Measurements from ENCODE around the gene HLA-E.
A peak's percentile ranks its signal among the peaks of the same experiment; 100 is the strongest.
"Not testable (repeated sequence)": the region's sequence is repeated elsewhere in the genome, so short reads cannot be mapped to it uniquely, and the experiment has no call there.

The HLA-E gene

DNA sequence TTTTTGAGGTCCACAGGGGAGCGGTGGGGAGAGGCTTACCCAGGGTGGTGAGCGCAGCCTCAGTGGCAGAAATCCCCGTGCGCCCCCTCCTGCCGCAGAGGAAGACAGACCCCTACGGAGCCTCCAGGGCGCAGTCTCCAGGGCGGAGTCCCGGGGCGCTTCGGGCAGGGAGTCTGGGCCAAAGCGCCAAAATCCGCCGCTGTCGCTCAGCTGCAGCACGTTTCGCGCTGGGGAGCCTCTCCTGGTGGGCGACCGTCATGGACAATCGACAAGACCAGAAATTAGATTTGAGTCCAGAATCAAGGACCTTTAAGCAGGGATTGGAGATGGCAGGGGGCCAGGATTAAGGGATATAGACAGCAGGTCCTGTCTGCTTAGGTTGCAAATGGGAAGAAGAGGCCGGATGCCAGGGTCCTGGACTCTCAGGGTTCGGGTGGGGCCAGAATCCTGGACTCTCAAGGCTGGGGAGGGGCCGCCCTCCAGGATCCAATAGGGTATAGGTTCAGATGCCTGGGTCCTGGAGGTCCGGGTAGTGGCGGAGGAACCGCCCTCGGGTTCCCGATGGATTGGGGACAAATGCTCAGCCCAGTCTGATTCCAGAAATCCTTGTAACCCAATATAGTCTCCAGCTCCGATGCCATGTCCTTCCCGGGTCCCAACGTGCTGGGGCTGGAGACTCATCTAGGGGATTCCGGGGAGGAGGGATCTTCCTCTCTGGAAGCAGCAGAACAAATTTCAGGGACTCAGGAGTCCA, 7.9 kb upstream of the HLA-E start:
- DNase-seq (ENCODE audit: low read depth) = no peak

DNA sequence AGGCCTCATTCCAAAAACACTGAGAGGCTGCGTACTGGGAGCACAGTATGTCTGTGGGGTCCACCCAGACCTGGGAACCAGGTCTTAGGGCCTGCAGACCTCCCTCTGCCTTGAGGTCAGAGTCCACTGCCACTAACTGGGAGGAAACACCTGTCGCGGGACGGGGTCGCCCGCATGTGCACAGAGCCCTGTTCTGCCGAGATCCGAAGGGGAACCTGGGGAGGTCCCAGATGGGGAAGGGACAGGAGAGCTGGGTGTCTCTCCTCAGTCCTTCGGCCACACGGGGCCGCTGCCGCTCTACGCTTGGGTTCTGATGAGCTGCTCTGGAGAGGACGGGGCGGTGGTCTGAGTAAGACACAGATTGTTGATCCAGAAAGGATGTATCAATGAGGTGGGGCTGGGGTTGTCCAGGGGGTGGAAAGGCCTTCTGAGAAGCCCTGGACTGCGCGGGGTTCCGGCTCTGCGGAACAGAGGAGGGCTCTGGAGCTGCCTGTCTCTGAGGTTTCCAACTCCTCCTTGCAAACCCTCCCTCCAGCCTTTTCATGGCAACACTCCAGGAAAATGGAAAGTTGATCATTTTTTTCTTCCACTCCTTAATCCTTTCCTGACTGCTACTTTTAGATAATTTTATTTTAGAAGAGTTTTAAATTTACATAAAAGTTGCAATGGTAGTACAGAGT, 7.2 kb upstream of the HLA-E start:
- DNase-seq (ENCODE audit: low read depth) = peak; percentile 73

DNA sequence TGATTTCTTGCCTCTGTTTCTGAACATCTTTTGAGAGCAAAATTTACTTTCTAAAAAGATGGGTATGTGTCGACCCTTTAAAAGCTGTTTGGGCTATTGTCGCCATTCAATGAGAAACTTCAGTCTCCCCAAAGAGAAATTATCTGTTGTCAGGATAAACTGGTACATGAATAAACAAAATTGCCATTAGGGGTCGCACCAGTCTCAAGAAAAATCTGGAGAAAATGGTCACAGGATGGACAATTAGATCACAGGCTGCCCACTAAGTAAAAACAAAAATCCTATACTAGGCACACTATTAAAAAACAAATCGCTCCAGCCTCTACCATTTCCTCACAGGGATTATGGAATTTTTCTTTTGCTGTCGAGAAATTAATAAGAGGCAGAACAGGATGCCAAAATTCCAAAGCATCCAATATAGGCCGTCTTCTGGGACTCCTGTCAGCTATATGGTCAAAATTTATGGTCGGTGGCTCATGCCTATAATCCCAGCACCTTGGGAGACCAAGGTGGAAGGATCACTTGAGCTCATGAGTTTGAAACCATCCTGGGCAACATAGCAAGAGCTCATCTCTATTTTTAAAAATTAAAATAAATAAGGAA, 5.5 kb upstream of the HLA-E start:
- DNase-seq (ENCODE audit: low read depth) = no peak

- no peak for DNase-seq (ENCODE audit: low read depth)
These were observed 4.1 kb upstream of the HLA-E start for GRCh38 chr6:30485236-30485635.

GRCh38 chr6:30487926-30488325, 1.4 kb upstream of the HLA-E start:
- no peak for DNase-seq (ENCODE audit: low read depth)

GRCh38 chr6:30488697-30489080, 620 bp upstream of the HLA-E start:
- DNase-seq (ENCODE audit: low read depth) = not testable (repeated sequence)

DNA sequence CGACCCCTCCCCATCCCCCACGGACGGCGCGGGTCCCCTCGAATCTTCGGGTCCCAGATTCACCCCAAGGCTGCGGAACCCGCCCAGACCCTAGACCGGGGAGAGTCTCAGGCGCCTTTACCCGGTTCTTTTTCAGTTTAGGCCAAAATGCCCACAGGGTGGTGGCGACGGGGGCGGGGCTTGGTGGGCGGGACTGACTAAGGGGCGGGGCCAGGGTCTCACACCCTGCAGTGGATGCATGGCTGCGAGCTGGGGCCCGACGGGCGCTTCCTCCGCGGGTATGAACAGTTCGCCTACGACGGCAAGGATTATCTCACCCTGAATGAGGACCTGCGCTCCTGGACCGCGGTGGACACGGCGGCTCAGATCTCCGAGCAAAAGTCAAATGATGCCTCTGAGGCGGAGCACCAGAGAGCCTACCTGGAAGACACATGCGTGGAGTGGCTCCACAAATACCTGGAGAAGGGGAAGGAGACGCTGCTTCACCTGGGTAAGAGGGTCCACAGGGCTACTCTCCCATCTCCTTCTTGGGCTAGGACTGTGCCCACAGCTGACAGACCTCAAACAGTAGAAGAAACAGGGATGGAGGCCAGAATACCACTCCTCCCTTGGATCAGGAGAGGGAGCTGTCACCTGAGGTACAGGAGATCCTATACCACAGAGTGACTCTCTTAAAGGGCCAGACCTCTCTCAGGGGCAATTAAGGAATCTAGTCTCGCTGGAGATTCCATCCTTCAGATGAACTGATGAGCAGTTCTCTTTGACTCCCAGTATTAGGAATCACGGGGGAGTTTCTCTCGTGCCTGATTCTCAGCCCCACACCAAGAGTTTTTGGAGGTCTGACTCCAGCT, 942 bp downstream of the HLA-E start:
- DNase-seq (ENCODE audit: low read depth) = peak; percentile 80

- not testable (repeated sequence) for DNase-seq (ENCODE audit: low read depth)
These were observed 2.1 kb downstream of the HLA-E start for GRCh38 chr6:30491291-30491953.

- DNase-seq (ENCODE audit: low read depth) = no peak
These were observed 3.0 kb downstream of the HLA-E start for GRCh38 chr6:30491991-30492952.

DNA sequence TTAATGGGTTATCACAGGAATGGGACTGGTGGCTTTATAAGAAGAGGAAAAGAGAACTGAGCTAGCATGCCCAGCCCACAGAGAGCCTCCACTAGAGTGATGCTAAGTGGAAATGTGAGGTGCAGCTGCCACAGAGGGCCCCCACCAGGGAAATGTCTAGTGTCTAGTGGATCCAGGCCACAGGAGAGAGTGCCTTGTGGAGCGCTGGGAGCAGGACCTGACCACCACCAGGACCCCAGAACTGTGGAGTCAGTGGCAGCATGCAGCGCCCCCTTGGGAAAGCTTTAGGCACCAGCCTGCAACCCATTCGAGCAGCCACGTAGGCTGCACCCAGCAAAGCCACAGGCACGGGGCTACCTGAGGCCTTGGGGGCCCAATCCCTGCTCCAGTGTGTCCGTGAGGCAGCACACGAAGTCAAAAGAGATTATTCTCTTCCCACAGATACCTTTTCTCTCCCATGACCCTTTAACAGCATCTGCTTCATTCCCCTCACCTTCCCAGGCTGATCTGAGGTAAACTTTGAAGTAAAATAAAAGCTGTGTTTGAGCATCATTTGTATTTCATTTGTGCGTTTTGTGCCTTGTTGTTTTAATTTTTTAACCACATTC, 4.4 kb downstream of the HLA-E start:
- DNase-seq (ENCODE audit: low read depth) = no peak

GRCh38 chr6:30494291-30494861, 5.1 kb downstream of the HLA-E start:
- no peak for DNase-seq (ENCODE audit: low read depth)

DNA sequence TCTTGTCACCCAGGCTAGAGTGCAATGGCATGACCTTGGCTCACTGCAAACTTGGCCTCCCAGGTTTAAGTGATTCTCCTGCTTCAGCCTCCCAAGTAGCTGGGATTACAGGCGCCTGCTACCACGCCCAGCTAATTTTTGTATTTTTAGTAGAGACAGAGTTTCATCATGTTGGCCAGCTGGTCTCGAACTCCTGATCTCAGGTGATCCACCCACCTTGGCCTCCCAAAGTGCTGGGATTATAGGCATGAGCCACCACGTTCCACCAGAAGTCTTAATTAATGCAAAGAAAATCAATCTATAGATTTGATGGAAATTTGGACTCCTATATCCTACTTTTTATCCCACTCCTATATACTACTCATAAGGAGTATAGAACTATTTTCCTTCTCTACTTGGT, 5.8 kb downstream of the HLA-E start:
- DNase-seq (ENCODE audit: low read depth) = not testable (repeated sequence)

- no peak for DNase-seq (ENCODE audit: low read depth)
These were observed 6.7 kb downstream of the HLA-E start for GRCh38 chr6:30495993-30496392.

GRCh38 chr6:30497261-30497599, 7.9 kb downstream of the HLA-E start:
- not testable (repeated sequence) for DNase-seq (ENCODE audit: low read depth)

- DNase-seq (ENCODE audit: low read depth) = no peak
These were observed 8.4 kb downstream of the HLA-E start for GRCh38 chr6:30497714-30498113.

DNA sequence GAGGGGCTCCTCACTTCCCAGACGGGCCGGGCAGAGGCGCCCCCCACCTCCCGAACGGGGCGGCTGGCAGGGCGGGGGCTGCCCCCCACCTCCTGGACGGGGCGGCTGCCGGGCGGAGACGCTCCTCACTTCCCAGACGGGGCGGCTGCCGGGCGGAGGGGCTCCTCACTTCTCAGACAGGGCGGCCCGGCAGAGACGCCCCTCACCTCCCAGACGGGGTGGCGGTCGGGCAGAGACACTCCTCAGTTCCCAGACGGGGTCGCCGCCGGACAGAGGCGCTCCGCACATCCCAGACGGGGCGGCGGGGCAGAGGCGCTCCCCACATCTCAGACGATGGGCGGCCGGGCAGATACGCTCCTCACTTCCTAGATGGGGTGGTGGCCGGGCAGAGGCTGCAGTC, 9.4 kb downstream of the HLA-E start:
- DNase-seq (ENCODE audit: low read depth) = not testable (repeated sequence)

DNA sequence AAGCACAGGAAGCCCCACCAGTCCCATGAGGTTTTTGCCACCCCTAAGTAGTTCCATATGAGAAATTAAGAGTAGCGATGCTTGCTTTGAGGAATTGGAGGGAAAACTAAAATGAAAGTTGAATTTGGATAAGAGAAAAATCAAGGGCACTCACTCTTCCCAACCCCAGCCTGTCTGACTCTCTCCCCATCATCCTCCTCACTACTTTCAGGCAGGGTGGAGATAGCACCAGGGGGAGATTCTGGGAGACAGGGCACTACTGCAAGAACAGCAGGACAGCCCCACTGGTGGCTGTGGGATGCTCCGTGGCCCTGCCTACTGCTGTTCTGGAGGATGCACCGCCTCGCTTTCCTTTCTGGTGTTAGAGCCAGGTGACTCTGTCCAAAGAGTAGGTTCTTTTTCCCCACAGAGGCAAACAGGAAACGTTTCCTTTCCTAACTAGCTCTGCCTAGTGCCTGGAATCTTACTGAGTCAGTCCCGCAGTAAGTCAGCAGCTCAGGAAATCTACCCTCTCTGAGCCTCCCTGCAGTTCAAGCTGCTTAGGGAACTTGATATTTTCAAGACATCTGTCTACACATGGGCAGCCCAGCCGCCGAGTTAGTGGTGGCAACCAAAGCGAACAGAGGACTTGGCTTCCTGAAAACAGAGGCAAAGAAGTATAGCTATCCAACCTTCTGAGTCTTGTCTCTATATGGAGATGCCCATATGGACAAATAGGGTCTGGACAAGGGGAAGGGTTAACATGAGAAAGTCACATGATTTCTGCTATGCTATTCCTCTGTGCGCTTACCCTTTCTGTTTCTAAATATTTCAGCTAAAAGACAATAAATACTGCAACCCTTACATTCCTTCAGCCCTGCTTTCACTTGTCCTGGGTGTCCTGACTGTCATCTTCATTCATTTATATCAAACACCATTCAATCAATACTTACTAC, 11.4 kb downstream of the HLA-E start:
- no peak for DNase-seq (ENCODE audit: low read depth)

All from stimulated activated CD8-positive, alpha-beta memory T cell treated with anti-CD3 and anti-CD28 coated beads, Interleukin-4, amount 100 ng/mL, for 24 hours (primary cell).